ENCODE measurements around the gene ZNRF3.

GRCh38 chr22:28882878-28883656, at the start of gene ZNRF3:
- TF ChIP-seq CTCF (IDR thresholded peaks at IDR 0.05; ENCODE audit: low read depth, low read length): no peak
- TF ChIP-seq EZH2phosphoT487 (IDR thresholded peaks at IDR 0.05; ENCODE audit: low read depth): no peak
